ENCODE measurements around the gene KRT80. TPM values are rescaled to one million over a fixed set of nuclear protein-coding genes. Genes with fewer than 3 reads are reported as not detected.

KRT80 gene
- total and polyA plus RNA-seq, 2 experiments from 2014 or later = not detected

GRCh38 chr12:52210186-52210924, 18.5 kb upstream of the KRT80 start (continued):
- TF ChIP-seq, protein P1, sequence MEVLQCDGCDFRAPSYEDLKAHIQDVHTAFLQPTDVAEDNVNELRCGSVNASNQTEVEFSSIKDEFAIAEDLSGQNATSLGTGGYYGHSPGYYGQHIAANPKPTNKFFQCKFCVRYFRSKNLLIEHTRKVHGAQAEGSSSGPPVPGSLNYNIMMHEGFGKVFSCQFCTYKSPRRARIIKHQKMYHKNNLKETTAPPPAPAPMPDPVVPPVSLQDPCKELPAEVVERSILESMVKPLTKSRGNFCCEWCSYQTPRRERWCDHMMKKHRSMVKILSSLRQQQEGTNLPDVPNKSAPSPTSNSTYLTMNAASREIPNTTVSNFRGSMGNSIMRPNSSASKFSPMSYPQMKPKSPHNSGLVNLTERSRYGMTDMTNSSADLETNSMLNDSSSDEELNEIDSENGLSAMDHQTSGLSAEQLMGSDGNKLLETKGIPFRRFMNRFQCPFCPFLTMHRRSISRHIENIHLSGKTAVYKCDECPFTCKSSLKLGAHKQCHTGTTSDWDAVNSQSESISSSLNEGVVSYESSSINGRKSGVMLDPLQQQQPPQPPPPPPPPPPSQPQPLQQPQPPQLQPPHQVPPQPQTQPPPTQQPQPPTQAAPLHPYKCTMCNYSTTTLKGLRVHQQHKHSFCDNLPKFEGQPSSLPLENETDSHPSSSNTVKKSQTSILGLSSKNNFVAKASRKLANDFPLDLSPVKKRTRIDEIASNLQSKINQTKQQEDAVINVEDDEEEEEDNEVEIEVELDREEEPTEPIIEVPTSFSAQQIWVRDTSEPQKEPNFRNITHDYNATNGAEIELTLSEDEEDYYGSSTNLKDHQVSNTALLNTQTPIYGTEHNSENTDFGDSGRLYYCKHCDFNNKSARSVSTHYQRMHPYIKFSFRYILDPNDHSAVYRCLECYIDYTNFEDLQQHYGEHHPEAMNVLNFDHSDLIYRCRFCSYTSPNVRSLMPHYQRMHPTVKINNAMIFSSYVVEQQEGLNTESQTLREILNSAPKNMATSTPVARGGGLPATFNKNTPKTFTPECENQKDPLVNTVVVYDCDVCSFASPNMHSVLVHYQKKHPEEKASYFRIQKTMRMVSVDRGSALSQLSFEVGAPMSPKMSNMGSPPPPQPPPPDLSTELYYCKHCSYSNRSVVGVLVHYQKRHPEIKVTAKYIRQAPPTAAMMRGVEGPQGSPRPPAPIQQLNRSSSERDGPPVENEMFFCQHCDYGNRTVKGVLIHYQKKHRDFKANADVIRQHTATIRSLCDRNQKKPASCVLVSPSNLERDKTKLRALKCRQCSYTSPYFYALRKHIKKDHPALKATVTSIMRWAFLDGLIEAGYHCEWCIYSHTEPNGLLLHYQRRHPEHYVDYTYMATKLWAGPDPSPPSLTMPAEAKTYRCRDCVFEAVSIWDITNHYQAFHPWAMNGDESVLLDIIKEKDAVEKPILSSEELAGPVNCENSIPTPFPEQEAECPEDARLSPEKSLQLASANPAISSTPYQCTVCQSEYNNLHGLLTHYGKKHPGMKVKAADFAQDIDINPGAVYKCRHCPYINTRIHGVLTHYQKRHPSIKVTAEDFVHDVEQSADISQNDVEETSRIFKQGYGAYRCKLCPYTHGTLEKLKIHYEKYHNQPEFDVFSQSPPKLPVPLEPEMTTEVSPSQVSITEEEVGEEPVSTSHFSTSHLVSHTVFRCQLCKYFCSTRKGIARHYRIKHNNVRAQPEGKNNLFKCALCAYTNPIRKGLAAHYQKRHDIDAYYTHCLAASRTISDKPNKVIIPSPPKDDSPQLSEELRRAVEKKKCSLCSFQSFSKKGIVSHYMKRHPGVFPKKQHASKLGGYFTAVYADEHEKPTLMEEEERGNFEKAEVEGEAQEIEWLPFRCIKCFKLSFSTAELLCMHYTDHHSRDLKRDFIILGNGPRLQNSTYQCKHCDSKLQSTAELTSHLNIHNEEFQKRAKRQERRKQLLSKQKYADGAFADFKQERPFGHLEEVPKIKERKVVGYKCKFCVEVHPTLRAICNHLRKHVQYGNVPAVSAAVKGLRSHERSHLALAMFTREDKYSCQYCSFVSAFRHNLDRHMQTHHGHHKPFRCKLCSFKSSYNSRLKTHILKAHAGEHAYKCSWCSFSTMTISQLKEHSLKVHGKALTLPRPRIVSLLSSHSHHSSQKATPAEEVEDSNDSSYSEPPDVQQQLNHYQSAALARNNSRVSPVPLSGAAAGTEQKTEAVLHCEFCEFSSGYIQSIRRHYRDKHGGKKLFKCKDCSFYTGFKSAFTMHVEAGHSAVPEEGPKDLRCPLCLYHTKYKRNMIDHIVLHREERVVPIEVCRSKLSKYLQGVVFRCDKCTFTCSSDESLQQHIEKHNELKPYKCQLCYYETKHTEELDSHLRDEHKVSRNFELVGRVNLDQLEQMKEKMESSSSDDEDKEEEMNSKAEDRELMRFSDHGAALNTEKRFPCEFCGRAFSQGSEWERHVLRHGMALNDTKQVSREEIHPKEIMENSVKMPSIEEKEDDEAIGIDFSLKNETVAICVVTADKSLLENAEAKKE (CRISPR knock-in tag; IDR thresholded peaks at IDR 0.05) = no peak
- TF ChIP-seq ETS1 (IDR thresholded peaks at IDR 0.05) = no peak
- no peak for TF ChIP-seq CREB1 (CRISPR knock-in tag; IDR thresholded peaks at IDR 0.05; ENCODE audit: low read depth)
- no peak for TF ChIP-seq ZNF331 (CRISPR knock-in tag; IDR thresholded peaks at IDR 0.05; ENCODE audit: low read depth)
- no peak for TF ChIP-seq POLR2AphosphoS5 (IDR thresholded peaks at IDR 0.05; ENCODE audit: low read depth)
- TF ChIP-seq EZH2phosphoT487 (IDR thresholded peaks at IDR 0.05; ENCODE audit: unreplicated experiment) = no peak
- no peak for TF ChIP-seq ZNF114 (CRISPR knock-in tag; IDR thresholded peaks at IDR 0.05)
- no peak for TF ChIP-seq EZH2 (IDR thresholded peaks at IDR 0.05; ENCODE audit: low read depth, unreplicated experiment)
- TF ChIP-seq, protein P2, sequence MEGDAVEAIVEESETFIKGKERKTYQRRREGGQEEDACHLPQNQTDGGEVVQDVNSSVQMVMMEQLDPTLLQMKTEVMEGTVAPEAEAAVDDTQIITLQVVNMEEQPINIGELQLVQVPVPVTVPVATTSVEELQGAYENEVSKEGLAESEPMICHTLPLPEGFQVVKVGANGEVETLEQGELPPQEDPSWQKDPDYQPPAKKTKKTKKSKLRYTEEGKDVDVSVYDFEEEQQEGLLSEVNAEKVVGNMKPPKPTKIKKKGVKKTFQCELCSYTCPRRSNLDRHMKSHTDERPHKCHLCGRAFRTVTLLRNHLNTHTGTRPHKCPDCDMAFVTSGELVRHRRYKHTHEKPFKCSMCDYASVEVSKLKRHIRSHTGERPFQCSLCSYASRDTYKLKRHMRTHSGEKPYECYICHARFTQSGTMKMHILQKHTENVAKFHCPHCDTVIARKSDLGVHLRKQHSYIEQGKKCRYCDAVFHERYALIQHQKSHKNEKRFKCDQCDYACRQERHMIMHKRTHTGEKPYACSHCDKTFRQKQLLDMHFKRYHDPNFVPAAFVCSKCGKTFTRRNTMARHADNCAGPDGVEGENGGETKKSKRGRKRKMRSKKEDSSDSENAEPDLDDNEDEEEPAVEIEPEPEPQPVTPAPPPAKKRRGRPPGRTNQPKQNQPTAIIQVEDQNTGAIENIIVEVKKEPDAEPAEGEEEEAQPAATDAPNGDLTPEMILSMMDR (conservative IDR thresholded peaks at IDR 0.05; ENCODE audit: low read depth in 2 of 2) = no peak
- no peak for TF ChIP-seq NANOG (IDR thresholded peaks at IDR 0.05; ENCODE audit: borderline replicate concordance)
- no peak for TF ChIP-seq JUNB (IDR thresholded peaks at IDR 0.05; ENCODE audit: unreplicated experiment)
- TF ChIP-seq STAT1 (IDR thresholded peaks at IDR 0.05; ENCODE audit: unreplicated experiment) = no peak

All from GM23338 (cell line).